NCI-H524 (cell line): ENCODE data around the gene ZNF606.
"Not testable (repeated sequence)": the region's sequence is repeated elsewhere in the genome, so short reads cannot be mapped to it uniquely, and the experiment has no call there.

ENCODE experiments used
- DNase-seq, 2 experiments: peaks; one replicate each; lab custom pipeline; 2025; lab: John Stamatoyannopoulos, UW

The ZNF606 gene

GRCh38 chr19:58009666-58010301 lies 7.2 kb upstream of the ZNF606 start:
- peak; percentile 90 to 93 for DNase-seq

DNA sequence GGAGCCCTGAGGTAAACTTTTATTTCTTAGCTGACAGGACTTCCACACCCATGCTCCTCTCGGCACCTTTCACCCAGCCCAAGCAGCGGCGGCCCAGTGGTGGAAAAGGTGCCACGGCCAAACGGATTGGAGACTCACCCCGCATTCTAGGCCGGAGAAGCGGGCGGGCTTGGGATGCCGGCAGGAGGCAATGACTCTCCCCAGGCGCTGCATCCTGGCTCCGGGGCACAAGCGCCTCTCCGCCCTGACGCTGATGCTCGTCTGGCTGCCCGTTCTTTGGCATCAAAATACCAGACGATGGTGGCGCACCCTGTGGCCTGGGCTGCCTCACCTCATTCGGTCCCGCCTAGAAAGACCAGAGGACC lies 6.7 kb upstream of the ZNF606 start:
- DNase-seq = no peak

- not testable (repeated sequence) for DNase-seq
Measured at GRCh38 chr19:58008877-58009276, 6.3 kb upstream of the ZNF606 start.

- DNase-seq = peak in 1 of 2 experiments; percentile 33
Measured at GRCh38 chr19:58007285-58007684, 4.7 kb upstream of the ZNF606 start.

DNA sequence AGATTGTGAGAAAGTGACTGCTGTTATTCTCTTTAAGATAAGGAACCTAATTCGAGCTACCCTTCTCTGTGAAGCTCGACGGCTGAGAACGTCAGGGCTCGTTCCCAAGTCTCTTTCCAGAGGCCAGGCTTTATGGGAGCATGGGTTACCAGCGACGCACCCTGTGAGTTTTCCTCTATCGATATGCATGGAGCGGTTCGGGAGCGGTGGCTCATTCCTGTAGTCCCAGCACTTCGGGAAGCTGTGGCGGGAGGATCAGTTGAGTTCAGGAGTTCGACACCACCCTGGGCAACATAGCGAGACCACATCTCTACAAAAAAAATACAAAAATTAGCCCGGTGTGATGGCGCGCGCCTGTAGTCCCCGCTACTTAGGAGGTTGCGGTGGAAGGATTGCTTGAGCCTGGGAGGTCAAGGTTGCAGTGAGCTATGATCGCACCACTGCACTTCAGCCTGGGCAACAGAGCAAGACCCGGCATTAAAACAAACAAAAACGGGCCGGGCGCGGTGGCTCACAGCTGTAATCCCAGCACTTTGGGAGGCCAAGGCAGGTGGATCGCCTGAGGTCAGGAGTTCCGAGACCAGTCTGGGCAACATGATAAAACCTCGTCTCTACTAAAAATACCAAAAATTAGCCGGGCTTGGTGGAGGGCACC lies 681 bp upstream of the ZNF606 start:
- DNase-seq = peak in 1 of 2 experiments; percentile 31

- no peak for DNase-seq
Measured at GRCh38 chr19:58001895-58002369, 688 bp downstream of the ZNF606 start.

GRCh38 chr19:58000677-58001076 lies 1.9 kb downstream of the ZNF606 start:
- no peak for DNase-seq

DNA sequence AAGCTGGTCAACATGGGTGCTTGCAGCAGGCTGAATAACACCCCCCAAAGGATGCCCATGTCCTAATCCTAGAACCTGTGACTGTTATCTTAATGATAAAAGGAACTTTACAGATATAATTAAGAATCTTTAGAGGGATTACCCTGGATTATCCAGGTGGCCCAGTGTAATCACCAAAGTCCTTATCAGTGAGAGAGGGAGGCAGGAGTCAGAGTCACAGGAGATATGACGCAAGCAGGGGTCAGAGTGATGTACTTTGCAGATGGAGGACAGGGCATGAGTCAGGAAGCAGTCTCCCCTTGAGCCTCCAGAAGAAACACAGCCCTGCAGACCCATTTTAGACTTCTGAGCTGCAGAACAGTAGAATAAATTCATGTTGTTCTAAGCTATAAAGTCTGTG lies 9.8 kb downstream of the ZNF606 start:
- DNase-seq = no peak

DNA sequence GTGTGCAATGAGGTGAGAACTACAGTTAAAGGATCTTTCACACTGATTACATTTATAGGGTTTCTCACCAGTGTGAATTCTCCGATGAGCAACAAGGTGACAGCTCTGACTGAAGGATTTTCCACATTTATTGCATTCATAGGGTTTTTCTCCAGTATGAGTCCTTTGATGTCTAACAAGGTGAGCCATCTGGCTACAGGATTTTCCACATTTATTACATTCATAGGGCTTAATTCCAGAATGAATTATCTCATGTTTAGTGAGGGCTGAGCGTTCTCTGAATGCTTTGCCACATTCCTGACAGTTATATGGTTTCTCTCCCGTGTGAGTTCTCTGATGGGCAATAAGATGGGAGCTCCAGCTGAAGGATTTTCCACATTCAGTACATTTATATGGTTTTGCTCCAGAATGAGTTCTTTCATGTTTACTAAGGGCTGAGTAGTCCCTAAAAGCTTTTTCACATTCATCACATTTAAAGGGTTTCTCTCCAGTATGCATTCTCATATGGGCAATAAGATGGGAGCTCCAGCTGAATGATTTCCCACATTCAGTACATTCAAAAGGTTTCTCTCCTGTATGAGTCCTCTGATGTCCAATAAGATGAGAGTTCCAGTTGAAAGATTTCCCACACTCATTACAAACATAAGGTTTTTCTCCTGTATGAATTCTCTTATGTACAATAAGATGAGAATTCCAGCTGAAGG lies 23.9 kb downstream of the ZNF606 start:
- DNase-seq = no peak

DNA sequence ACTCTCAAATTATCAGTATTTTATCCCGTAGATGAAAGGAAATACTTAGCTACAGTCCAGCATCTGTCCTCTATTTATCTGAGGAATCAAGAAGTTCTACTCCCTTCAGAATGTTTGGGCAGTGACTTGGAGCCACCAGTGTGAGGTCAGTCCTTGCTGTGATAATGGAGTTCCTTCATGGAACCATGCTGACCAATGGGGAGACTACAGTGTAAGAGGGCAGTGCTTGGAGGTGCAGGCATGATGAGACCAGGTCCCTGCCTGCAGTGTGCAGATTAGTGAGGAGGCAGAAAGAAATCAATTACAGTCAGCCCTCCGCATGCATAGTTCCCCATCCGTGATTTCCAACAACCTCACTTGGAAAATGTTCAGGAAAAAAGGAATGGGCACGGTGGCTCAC lies 28.2 kb downstream of the ZNF606 start, which contains the start of gene C19orf18:
Gene C19orf18, minus strand, starts transcription at position 101 of the 400 bp plus-strand sequence. CDS start 102 bp downstream, outside the sequence.
- DNase-seq = no peak

GRCh38 chr19:57964761-57965160 lies 37.9 kb downstream of the ZNF606 start:
- DNase-seq = no peak

GRCh38 chr19:57961785-57962184 lies 40.8 kb downstream of the ZNF606 start:
- no peak for DNase-seq

DNA sequence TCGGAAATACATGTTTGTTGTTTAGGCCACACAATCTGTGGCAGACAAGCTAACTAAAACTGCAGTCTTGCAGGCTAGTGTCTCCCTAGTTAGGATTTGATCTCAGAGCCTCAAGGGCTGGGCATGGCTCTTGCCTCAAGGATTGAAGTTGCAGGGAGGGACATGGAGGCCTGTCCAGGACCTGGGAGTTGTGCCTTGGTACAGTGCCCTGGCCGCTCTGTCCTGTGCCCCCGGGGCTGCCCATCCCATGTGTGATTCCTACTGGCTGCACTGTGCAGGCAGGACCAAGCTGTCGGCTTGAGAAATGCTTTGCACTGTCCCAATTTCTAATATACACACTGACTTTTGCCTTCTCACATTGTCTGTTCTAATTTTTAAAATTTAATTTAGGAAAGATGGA lies 47.6 kb downstream of the ZNF606 start:
- DNase-seq = no peak

DNA sequence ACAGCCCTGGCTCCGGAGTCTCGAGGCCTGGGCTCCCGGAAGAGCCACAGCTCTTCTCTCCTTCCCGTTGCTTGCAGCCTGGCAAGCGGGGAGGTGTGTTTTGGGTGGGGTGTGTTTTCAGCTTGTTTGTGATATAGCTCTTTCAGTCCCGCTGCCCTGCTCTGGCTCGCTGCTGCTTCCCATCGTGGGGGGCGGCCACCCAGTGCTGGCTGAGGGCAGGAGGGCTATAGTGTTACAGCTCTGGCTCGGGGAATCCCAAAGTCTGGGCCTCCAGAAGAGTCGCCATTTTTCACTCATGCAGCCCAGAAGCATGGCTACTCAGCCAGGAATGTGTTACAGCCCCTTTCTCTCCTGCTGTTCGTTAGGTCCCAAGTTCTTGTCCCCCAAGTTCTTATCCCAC lies 52.9 kb downstream of the ZNF606 start:
- no peak for DNase-seq

DNA sequence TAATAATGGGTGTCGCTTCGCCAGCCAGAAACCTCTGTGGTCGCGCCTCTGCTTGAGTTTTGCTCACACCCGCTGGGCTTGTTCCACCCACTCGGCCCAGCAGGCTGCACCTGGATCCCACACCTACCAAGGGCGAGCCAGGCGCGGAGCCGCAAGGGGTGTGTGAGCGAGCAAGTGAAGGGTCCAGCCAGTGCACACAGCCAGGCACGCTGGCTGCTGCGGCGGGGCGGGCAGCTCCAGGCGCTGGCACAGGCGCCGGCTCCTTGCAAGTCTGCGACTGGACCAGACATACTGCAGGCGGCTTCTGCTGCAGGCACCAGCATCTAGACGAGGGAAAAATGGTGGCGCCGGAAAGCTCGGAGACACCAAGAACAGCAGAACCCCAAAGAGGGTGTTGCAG lies 53.3 kb downstream of the ZNF606 start:
- DNase-seq = no peak

- peak; percentile 96 to 98 for DNase-seq
Measured at GRCh38 chr19:57947419-57948134, 55.0 kb downstream of the ZNF606 start, which contains the start of gene ZNF256. ZNF256 (minus strand) TSS chr19:57947706; CDS start chr19:57947474, 232 bp downstream.

DNA sequence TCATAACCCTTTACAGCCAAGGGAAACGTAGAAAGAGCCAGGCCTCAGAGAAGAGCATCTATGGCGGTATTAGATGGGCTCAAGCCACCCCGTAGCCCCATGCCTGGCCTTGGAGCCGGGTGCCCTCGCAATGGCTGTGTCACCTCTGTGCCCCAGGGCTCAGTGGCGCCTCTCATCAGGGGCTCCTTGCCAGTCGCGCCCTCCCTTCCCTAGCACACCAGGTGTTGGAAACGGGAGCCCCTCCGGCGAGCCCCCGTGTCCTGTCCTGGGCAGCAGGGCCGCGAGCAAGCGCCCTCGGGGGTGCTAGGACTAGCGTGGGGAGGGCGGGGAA lies 55.6 kb downstream of the ZNF606 start:
- DNase-seq = no peak

DNA sequence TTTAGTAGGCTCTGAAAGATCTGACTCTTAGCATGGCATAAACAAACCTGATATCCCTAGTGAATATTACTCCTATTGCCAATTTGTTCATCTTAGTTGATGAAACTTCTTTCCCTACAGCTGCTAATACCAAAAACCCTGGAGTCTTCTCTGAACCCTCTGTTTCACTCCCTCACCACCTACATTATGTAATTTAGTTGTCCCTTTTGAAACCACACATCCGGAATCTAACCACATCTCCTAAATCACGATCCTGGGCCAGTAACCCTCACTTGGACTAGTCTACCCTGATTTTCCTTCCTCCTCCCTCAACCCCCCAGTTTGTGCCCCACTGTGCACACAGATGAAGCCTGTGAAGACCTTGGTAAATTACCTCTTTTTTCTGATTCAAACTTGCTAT lies 56.3 kb downstream of the ZNF606 start:
- DNase-seq = no peak

DNA sequence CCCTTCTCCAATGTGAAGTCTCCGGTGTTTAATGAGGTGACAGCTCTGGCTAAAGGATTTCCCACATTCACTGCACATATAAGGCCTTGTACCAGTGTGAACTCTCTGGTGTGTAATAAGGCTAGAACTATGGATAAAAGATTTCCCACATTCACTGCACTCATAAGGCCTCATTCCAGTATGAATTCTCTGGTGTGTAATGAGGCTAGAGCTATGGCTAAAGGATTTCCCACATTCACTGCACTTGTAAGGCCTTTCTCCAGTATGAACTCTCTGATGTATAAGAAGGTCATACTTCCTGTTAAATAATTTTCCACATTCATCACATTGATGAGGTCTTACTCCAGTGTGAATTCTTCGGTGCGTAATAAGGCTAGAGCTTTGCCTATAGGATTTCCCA lies 61.0 kb downstream of the ZNF606 start:
- DNase-seq = no peak

GRCh38 chr19:57935731-57936130 lies 66.9 kb downstream of the ZNF606 start:
- no peak for DNase-seq

- peak in 1 of 2 experiments; percentile 65 for DNase-seq
Measured at GRCh38 chr19:57934820-57935665, 67.6 kb downstream of the ZNF606 start, which contains the start of gene ZNF418. ZNF418 (minus strand) TSS chr19:57935402; CDS start chr19:57933822, 1,580 bp downstream.
